NOMO-1 (cell line): ENCODE measurements around the gene USP19.

ENCODE experiments used
- DNase-seq, 2 experiments: peaks; one replicate each; lab custom pipeline; 2025; ENCODE audit not compliant: unreplicated experiment in 2 of 2; lab: John Stamatoyannopoulos, UW

USP19 gene

GRCh38 chr3:49120438-49121131 is at the start of gene USP19:
USP19 (minus strand) TSS chr3:49120823; CDS start chr3:49119145, 1,678 bp downstream.
- peak; percentile 82 to 86 for DNase-seq

GRCh38 chr3:49166752-49167556 is 46.3 kb upstream of the USP19 start:
- no peak for DNase-seq

- DNase-seq = peak; percentile 65 to 70
These were observed 45.4 kb upstream of the USP19 start, which contains the start of gene CCDC71 for GRCh38 chr3:49165771-49166751. CCDC71 (minus strand) TSS chr3:49166331; CDS start chr3:49164208, 2,123 bp downstream.

- no peak for DNase-seq
These were observed 44.5 kb upstream of the USP19 start for GRCh38 chr3:49164983-49165720.

GRCh38 chr3:49163609-49164008 is 43.0 kb upstream of the USP19 start:
- DNase-seq = no peak

- DNase-seq = no peak
These were observed 42.3 kb upstream of the USP19 start for GRCh38 chr3:49162751-49163419.

GRCh38 chr3:49161808-49162530 is 41.3 kb upstream of the USP19 start:
- peak; percentile 43 to 66 for DNase-seq

- no peak for DNase-seq
These were observed 40.6 kb upstream of the USP19 start for GRCh38 chr3:49161197-49161596.

GRCh38 chr3:49158792-49159191 is 38.2 kb upstream of the USP19 start:
- no peak for DNase-seq

- DNase-seq = peak; percentile 26 to 47
These were observed 37.6 kb upstream of the USP19 start for GRCh38 chr3:49158103-49158709.

- DNase-seq = no peak
These were observed 36.7 kb upstream of the USP19 start for GRCh38 chr3:49157289-49157688.

- DNase-seq = no peak
These were observed 32.8 kb upstream of the USP19 start for GRCh38 chr3:49153349-49153912.

- DNase-seq = no peak
These were observed 31.0 kb upstream of the USP19 start for GRCh38 chr3:49151610-49152009.

- no peak for DNase-seq
These were observed 27.5 kb upstream of the USP19 start for GRCh38 chr3:49148159-49148558.

- DNase-seq = no peak
These were observed 19.5 kb upstream of the USP19 start for GRCh38 chr3:49140080-49140479.

- no peak for DNase-seq
These were observed 14.9 kb upstream of the USP19 start for GRCh38 chr3:49135499-49135898.

GRCh38 chr3:49134471-49135265 is 14.0 kb upstream of the USP19 start:
- no peak for DNase-seq
